Ovary (tissue), 3 donors: Measurements from ENCODE around the gene COX7A1.

Experiments
- EP300 ChIP-seq: sonication (generic); formaldehyde crosslinking; IDR thresholded peaks from one replicate; pipeline ENCODE4 v1.6.1; 2017; ENCODE audit warnings: antibody characterized with exemption
- TF ChIP-seq, protein P1 (sequence below), 3 donors: fragments of 450-650 bp in 2 of 3; fragments of 200-600 bp in 1 of 3; IDR thresholded peaks; one replicate each; pipeline versions ENCODE4 v1.5.1 to v1.8.0; 2016 to 2022; ENCODE audit warnings: antibody characterized with exemption in 3 of 3, mild to moderate bottlenecking in 1 of 3
- donor health status: DM: no; HTN: no; CAD: no.

DNA sequence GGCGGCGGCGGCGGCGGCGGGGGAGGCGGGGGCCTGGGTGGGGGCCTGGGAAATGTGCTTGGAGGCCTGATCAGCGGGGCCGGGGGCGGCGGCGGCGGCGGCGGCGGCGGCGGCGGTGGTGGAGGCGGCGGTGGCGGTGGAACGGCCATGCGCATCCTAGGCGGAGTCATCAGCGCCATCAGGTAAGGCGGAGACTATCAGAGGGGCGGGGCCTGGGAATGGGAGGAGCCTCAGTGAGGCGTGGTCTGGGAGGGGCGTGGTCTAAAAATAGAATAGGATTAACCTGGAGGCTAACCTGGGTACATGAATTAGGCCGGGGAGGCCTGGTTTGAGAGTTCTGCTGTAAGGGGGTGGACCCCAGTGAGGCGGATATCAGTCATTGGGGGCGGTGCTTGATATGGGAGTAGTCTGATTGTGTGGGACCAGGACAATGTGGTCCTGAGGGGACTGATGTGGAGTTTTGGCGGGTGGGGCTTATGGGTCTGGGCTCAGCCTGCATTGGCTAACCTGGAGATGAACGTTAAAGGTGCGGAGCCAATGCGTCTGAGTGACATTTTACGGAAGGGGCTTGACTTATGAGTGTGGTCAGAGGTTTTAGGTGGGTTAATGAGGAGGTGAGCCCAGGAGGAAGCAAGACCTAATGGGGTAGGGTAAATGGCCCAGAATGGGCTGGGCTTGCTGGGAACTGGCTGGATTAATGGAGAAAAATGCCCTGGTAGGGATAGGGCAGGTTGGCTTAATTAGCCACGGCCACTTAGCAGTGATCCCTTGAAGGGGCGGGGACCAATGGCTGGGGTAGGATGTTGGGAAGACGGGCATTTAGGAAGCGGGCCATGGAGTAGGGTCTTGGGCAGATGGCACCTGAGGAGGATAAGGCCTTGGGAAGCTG lies 11.0 kb downstream of the COX7A1 start:
- TF ChIP-seq, protein P1, sequence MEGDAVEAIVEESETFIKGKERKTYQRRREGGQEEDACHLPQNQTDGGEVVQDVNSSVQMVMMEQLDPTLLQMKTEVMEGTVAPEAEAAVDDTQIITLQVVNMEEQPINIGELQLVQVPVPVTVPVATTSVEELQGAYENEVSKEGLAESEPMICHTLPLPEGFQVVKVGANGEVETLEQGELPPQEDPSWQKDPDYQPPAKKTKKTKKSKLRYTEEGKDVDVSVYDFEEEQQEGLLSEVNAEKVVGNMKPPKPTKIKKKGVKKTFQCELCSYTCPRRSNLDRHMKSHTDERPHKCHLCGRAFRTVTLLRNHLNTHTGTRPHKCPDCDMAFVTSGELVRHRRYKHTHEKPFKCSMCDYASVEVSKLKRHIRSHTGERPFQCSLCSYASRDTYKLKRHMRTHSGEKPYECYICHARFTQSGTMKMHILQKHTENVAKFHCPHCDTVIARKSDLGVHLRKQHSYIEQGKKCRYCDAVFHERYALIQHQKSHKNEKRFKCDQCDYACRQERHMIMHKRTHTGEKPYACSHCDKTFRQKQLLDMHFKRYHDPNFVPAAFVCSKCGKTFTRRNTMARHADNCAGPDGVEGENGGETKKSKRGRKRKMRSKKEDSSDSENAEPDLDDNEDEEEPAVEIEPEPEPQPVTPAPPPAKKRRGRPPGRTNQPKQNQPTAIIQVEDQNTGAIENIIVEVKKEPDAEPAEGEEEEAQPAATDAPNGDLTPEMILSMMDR (IDR thresholded peaks at IDR 0.05) = no peak
- no peak for TF ChIP-seq EP300
